DMS153 treated with DMSO at 0.1 percent for 48 hours (cell line): ENCODE data around the gene GRWD1.

Experiments used
- DNase-seq: peaks from one replicate; lab custom pipeline; 2025; ENCODE audit not compliant: unreplicated experiment; lab: John Stamatoyannopoulos, UW

Gene GRWD1

DNA sequence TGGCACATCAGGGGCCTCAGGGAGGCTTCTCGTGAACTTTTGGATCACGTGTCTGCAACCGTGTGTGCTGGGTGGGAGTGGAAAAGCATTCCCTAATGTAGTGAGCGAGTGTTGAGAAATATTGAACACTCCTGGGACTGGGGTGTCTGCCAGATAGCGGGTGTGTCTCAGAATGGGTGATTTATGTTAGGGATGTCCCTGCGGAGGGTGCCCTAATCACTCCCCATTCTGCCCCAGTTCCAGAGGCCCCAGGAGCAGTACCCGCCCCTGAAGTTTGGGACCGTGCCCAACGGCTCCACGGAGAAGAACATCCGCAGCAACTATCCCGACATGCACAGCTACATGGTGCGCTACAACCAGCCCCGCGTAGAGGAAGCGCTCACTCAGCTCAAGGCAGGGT is 24.2 kb upstream of the GRWD1 start:
- no peak for DNase-seq

DNA sequence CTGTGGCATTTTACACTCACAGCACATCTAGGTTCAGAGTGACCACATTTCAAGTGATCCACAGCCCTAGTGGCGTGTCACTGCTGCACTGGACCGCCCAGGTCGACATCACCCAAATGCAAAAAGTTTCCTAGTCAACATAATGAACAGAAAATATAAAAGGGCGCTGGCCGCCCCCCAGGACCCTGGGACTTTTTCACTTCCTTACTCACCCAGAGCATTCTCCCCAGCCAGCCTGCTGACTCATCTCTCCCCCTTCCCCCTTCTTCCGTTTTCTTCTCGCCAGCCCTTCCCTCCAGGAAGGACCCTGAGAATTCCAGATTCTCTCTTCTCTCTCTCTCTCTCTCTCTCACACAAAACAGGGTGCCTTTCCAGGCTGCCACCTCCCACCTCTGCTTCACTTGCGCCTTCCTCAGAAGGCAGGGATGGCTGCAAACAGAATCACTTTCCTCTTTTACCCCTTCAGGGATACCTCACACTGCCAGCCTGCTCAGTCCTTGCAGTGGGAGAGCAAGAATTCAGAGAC is 21.0 kb upstream of the GRWD1 start:
- DNase-seq = no peak

- no peak for DNase-seq
These were observed 17.1 kb upstream of the GRWD1 start for GRCh38 chr19:48428670-48429069.

- no peak for DNase-seq
These were observed 12.4 kb upstream of the GRWD1 start for GRCh38 chr19:48433337-48433736.

GRCh38 chr19:48436586-48436985 is 9.2 kb upstream of the GRWD1 start:
- no peak for DNase-seq

DNA sequence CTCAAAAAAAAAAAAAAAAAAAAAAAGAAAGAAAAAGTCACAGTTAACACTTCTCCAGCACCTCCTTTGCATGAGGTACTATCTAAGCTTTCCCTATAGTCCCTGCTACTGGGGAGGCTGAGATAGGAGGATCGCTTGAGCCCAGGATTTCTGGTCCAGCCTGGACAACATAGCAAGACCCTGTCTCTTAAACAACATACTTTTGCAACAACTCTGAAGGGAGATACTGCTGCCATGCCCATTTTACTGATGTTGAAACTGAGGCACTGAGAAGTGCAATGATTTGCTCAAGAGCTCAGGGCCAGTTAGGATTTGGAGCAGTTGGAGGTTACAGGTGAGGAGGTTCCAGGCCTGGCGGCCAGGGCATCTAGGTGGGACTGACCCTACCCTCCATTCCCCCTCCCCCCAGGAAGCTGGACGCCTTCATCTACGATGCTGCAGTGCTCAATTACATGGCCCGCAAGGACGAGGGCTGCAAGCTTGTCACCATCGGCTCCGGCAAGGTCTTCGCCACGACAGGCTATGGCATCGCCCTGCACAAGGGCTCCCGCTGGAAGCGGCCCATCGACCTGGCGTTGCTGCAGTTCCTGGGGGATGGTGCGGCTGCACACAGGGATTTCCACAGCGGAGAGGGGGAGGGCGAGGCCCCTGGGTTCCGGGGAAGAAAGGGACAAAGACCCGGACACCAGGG is 4.3 kb upstream of the GRWD1 start:
- no peak for DNase-seq

DNA sequence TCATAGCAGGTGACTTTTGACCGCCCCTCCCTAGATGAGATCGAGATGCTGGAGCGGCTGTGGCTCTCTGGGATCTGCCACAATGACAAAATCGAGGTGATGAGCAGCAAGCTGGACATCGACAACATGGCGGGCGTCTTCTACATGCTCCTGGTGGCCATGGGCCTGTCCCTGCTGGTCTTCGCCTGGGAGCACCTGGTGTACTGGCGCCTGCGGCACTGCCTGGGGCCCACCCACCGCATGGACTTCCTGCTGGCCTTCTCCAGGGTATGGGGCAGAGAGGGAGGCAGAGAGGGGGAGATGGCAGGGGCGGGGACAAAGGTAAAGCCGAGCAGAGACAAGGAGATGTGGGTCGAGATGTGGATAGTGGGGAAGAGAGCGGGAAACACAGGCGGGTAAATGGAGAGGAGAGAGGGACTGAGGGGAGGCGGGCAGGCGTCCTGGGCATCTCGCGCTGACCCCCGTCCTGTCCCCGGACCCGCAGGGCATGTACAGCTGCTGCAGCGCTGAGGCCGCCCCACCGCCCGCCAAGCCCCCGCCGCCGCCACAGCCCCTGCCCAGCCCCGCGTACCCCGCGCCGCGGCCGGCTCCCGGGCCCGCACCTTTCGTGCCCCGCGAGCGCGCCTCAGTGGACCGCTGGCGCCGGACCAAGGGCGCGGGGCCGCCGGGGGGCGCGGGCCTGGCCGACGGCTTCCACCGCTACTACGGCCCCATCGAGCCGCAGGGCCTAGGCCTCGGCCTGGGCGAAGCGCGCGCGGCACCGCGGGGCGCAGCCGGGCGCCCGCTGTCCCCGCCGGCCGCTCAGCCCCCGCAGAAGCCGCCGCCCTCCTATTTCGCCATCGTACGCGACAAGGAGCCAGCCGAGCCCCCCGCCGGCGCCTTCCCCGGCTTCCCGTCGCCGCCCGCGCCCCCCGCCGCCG is 3.4 kb upstream of the GRWD1 start:
- no peak for DNase-seq

- no peak for DNase-seq
These were observed 2.5 kb upstream of the GRWD1 start for GRCh38 chr19:48443256-48443655.

DNA sequence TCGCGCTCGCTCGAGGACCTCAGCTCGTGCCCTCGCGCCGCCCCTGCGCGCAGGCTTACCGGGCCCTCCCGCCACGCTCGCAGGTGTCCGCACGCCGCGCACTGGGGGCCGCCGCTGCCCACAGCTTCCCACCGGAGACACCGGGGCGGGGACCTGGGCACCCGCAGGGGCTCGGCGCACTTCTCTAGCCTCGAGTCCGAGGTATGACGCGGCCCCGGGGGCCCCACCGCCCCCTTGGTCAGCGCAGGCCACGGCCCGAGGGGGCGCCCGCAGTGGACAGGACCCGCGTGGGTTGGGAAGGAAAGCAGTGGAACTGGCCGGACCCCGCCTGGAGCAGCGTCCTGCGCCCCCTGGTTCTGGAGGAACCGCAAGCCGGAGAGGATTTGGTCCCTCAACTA is 2.1 kb upstream of the GRWD1 start:
- DNase-seq = no peak

GRCh38 chr19:48444129-48444935 is 1.5 kb upstream of the GRWD1 start:
- DNase-seq = peak; percentile 3

DNA sequence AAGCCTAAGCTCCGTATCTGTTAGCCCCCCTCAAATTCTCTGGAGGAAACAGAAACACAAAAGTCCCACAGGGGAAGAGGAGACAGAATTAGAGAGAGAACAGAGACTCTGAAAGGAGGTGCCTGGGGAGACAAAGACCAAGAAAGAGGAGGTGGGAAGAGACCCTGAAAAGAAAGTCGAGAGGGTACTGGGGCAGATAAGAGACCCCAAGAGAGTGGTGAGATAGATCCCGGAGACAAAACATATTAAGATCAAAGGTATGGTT is 915 bp upstream of the GRWD1 start:
- peak; percentile 52 for DNase-seq

DNA sequence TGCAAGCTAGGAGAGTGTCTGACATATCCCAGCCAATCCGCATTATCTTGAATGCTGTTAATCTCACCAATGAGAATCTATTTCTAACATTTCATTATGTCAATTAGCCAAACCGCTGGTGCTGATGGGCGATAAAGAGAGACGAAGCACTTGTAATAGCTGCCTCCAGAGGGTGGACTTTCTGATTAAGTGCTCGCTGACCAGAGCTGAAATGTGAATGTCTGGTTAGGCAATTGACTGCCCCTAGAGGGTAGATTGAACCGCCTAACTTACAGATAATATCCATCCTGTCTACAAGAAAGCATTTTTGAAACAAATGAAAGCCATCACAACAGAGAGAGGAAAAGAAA is 552 bp upstream of the GRWD1 start:
- peak; percentile 85 for DNase-seq

GRCh38 chr19:48446579-48446978 is 796 bp downstream of the GRWD1 start:
- DNase-seq = no peak

- DNase-seq = no peak
These were observed 2.8 kb downstream of the GRWD1 start for GRCh38 chr19:48448563-48448962.

DNA sequence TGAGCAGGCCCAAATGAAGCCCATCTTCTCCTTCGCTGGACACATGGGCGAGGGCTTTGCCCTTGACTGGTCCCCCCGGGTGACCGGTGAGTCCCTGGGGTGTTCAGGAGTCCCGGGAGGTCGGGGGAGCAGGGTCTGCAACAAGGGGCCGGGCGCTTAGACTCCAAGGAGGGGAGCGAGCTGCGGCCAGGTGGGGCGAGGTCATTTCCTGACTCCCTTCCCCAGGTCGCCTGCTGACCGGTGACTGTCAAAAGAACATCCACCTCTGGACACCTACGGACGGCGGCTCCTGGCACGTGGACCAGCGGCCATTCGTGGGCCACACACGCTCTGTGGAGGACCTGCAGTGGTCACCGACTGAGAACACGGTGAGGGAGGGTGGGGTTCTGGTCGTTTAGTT is 4.7 kb downstream of the GRWD1 start:
- no peak for DNase-seq

GRCh38 chr19:48450863-48451262 is 5.1 kb downstream of the GRWD1 start:
- no peak for DNase-seq

DNA sequence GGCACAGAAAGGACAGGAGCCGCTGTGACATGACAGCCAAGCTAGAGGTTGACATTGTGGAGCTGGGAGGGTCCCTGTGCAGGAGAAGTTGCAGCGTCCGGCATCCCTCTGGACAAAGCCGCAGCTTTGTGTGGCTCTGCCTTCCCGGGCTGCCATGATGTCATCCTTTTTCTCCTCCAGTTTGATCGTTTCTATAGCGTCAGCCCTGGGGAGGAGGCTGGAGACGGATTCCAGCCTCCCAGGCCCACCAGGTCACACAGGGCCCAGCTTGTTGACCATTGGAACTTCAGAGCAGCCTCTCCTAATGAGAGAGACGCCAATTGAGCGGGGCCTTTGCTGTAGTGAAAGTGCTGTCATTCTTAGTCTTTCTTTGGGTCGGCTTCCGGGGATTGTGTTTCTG is 5.8 kb downstream of the GRWD1 start:
- no peak for DNase-seq

DNA sequence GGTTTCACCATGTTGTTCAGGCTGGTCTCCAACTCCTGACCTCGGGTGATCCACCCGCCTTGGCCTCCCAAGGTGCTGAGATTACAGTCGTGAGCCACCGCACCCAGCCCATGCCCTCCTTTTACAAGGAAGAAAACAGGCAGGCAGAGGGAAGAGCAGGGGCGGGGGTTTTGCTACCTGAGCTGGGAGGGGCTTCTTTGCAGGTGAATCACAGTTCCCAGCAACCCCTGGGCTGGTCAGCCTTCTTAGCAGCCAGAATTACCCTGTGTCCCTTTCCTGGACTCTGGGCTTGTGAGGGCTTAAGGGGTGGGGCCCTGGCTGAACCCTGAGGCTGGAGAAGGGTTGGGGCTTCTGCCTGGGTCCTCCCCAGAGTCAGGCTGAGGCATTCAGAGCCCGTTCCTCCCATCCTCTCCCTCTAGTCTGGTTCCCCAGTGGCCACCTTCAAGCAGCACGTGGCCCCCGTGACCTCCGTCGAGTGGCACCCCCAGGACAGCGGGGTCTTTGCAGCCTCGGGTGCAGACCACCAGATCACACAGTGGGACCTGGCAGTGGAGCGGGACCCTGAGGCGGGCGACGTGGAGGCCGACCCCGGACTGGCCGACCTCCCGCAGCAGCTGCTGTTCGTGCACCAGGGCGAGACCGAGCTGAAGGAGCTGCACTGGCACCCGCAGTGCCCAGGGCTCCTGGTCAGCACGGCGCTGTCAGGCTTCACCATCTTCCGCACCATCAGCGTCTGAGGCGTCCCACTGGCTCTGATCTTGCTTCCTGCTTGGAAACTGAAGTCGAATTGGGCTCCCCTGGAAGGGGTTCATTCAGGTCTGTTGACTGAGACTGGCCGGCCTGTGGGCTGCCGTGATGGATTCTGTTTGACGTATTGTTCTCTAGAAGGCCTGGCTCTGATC is 6.8 kb downstream of the GRWD1 start:
- DNase-seq = no peak

DNA sequence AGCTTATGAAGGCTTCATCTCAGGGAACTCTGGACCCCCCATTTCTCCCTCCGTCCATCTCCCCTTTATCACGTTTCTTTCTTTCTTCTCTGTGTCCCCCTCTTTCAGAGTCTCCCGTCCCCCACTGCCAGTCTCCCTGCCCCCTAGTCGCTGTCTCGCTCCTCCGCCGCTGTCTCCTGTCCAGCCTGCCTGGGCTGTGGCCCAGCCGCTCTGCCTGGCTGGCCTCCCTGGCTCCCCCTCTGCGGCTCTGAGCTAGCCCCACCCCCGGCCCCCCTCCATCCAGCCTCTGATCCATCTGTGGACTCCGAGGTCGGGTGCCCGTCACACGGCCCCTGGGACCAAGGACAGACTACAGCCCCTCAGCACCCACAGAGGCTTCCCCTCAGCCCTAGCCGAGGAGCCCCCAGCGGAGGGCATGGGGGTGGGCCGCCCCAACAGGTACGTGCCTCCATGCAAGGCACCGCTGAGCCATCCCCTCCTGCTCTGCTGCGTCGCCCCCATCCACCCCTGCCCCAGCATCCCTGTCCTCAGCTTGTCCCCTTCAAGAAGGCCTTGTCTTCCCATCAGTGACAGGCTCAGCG is 8.5 kb downstream of the GRWD1 start:
- no peak for DNase-seq

GRCh38 chr19:48455171-48455907 is 9.6 kb downstream of the GRWD1 start, which contains the start of gene KCNJ14:
TSS of gene KCNJ14 (plus strand) at chr19:48455574. CDS start at chr19:48461725, 6,151 bp downstream.
- no peak for DNase-seq
